ENCODE data around the gene FXYD3.

The FXYD3 gene

GRCh38 chr19:35107545-35107944 is 8.1 kb upstream of the FXYD3 start:
- no peak for FAIRE-seq

GRCh38 chr19:35108730-35109129 is 6.9 kb upstream of the FXYD3 start:
- no peak for FAIRE-seq

GRCh38 chr19:35109395-35110112 is 6.1 kb upstream of the FXYD3 start:
- no peak for FAIRE-seq

GRCh38 chr19:35110974-35111373 is 4.6 kb upstream of the FXYD3 start:
- no peak for FAIRE-seq

GRCh38 chr19:35112995-35113688 is 2.5 kb upstream of the FXYD3 start:
- FAIRE-seq: no peak

- no peak for FAIRE-seq
Measured at GRCh38 chr19:35114353-35115176, 1.1 kb upstream of the FXYD3 start.

- no peak for FAIRE-seq
Measured at GRCh38 chr19:35116072-35116801, 614 bp downstream of the FXYD3 start.

- FAIRE-seq: no peak
Measured at GRCh38 chr19:35117116-35117515, 1.5 kb downstream of the FXYD3 start.

- no peak for FAIRE-seq
Measured at GRCh38 chr19:35117799-35118198, 2.2 kb downstream of the FXYD3 start.

- FAIRE-seq: no peak
Measured at GRCh38 chr19:35118268-35119020, 2.8 kb downstream of the FXYD3 start.

GRCh38 chr19:35119091-35119490 is 3.5 kb downstream of the FXYD3 start:
- FAIRE-seq: no peak

GRCh38 chr19:35119578-35120155 is 4.0 kb downstream of the FXYD3 start:
- no peak for FAIRE-seq

- FAIRE-seq: no peak
Measured at GRCh38 chr19:35120492-35120891, 4.9 kb downstream of the FXYD3 start.

- FAIRE-seq: no peak
Measured at GRCh38 chr19:35120898-35121297, 5.3 kb downstream of the FXYD3 start.

- FAIRE-seq: no peak
Measured at GRCh38 chr19:35122687-35123551, 7.3 kb downstream of the FXYD3 start.

- no peak for FAIRE-seq
Measured at GRCh38 chr19:35123573-35123972, 8.0 kb downstream of the FXYD3 start.

- FAIRE-seq: no peak
Measured at GRCh38 chr19:35124098-35125060, 8.8 kb downstream of the FXYD3 start.

- FAIRE-seq: no peak
Measured at GRCh38 chr19:35125270-35125717, 9.7 kb downstream of the FXYD3 start.
